Neural cell (in vitro differentiated cells): ENCODE results near the gene JMJD1C.

Experiments
- EP300 ChIP-seq: fragments of 450-650 bp; conservative IDR thresholded peaks from 2 replicates; pipeline ENCODE4 v1.6.1; 2014; ENCODE audit warnings: antibody characterized with exemption, mild to moderate bottlenecking, moderate library complexity; ENCODE audit not compliant: poor library complexity, severe bottlenecking
- EZH2 ChIP-seq: fragments of 200-600, 300-800 bp; shearing (Covaris generic), sonication (generic); IDR thresholded peaks from 2 replicates; pipeline ENCODE4 v1.6.1; 2014; ENCODE audit warnings: antibody characterized with exemption, low read length, borderline replicate concordance, mild to moderate bottlenecking; ENCODE audit not compliant: insufficient read depth, poor library complexity, severe bottlenecking
- MXI1 ChIP-seq: fragments of 450-650 bp; conservative IDR thresholded peaks from 2 replicates; pipeline ENCODE4 v1.6.1; 2014; ENCODE audit warnings: antibody characterized with exemption, mild to moderate bottlenecking; ENCODE audit not compliant: poor library complexity, severe bottlenecking
- POLR2AphosphoS5 ChIP-seq: IDR thresholded peaks from 2 replicates; pipeline ENCODE4 v1.6.1; 2012
- RAD21 ChIP-seq: fragments of 450-650 bp; conservative IDR thresholded peaks from 2 replicates; pipeline ENCODE4 v1.6.1; 2014; ENCODE audit warnings: antibody characterized with exemption, mild to moderate bottlenecking, moderate library complexity
- SMC3 ChIP-seq: fragments of 450-650 bp; conservative IDR thresholded peaks from 2 replicates; pipeline ENCODE4 v1.6.1; 2014; ENCODE audit warnings: antibody characterized with exemption, mild to moderate bottlenecking, moderate library complexity; ENCODE audit not compliant: poor library complexity
- TAF1 ChIP-seq: IDR thresholded peaks from 2 replicates; pipeline ENCODE4 v1.6.1; 2012; ENCODE audit warnings: low read depth
- TF ChIP-seq, protein P1 (sequence below): fragments of 450-650 bp; IDR thresholded peaks from 2 replicates; pipeline ENCODE4 v1.5.1; 2014; ENCODE audit warnings: antibody characterized with exemption, mild to moderate bottlenecking, moderate library complexity; ENCODE audit not compliant: poor library complexity, severe bottlenecking
- TF ChIP-seq, protein P2 (sequence below): IDR thresholded peaks from 2 replicates; pipeline ENCODE4 v1.6.1; 2012; ENCODE audit warnings: borderline replicate concordance

DNA sequence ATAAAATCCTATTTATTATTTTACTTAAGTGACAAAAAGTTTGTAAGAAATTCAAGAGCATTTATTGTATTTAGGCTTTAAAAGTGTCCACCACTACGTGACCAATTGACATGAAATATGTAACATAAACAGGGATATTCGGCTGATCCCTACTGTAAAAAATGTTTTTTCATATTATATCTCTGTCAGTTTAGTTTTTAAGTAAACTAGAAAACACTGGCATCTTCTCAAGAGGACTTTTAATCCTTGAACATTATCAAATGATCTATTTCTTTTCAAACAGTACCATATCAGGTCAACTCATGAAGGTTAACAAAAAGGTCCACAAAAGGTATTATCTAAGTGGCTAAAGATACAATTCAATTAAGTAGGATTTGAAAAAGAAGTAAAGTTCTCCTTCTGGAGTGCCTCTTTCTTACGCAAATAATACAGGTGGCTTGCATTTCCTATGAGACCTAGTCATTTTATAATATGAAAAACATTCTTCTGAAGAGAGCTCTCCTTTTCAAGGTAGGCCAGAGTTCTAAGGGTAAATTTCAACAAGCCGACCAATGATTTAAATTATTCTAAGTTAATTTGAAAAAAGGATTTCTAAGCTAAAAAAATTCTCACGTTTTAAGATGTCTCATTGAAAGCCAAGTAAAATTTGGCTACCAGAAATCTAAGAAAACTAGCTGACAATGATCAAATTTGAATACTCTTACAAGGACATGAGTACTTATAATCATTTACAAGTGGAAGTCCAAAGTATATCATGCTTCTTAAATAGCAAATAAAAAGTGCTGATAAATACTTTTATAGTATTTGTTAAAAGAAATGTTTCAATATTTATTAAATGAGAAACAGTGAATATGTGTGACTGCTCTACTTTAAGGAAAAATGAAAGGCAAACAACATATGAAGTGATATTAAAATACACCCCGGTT is 199.1 kb downstream of the JMJD1C start:
- TF ChIP-seq EZH2 (no peak), EP300 (no peak), TAF1 (no peak), RAD21 (no peak), POLR2AphosphoS5 (no peak), SMC3 (no peak), MXI1 (no peak)
- TF ChIP-seq, protein P1, sequence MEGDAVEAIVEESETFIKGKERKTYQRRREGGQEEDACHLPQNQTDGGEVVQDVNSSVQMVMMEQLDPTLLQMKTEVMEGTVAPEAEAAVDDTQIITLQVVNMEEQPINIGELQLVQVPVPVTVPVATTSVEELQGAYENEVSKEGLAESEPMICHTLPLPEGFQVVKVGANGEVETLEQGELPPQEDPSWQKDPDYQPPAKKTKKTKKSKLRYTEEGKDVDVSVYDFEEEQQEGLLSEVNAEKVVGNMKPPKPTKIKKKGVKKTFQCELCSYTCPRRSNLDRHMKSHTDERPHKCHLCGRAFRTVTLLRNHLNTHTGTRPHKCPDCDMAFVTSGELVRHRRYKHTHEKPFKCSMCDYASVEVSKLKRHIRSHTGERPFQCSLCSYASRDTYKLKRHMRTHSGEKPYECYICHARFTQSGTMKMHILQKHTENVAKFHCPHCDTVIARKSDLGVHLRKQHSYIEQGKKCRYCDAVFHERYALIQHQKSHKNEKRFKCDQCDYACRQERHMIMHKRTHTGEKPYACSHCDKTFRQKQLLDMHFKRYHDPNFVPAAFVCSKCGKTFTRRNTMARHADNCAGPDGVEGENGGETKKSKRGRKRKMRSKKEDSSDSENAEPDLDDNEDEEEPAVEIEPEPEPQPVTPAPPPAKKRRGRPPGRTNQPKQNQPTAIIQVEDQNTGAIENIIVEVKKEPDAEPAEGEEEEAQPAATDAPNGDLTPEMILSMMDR: no peak
- TF ChIP-seq, protein P2, sequence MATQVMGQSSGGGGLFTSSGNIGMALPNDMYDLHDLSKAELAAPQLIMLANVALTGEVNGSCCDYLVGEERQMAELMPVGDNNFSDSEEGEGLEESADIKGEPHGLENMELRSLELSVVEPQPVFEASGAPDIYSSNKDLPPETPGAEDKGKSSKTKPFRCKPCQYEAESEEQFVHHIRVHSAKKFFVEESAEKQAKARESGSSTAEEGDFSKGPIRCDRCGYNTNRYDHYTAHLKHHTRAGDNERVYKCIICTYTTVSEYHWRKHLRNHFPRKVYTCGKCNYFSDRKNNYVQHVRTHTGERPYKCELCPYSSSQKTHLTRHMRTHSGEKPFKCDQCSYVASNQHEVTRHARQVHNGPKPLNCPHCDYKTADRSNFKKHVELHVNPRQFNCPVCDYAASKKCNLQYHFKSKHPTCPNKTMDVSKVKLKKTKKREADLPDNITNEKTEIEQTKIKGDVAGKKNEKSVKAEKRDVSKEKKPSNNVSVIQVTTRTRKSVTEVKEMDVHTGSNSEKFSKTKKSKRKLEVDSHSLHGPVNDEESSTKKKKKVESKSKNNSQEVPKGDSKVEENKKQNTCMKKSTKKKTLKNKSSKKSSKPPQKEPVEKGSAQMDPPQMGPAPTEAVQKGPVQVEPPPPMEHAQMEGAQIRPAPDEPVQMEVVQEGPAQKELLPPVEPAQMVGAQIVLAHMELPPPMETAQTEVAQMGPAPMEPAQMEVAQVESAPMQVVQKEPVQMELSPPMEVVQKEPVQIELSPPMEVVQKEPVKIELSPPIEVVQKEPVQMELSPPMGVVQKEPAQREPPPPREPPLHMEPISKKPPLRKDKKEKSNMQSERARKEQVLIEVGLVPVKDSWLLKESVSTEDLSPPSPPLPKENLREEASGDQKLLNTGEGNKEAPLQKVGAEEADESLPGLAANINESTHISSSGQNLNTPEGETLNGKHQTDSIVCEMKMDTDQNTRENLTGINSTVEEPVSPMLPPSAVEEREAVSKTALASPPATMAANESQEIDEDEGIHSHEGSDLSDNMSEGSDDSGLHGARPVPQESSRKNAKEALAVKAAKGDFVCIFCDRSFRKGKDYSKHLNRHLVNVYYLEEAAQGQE: no peak
